ENCODE results near the gene STK11. TPM values are rescaled to one million over a fixed set of nuclear protein-coding genes. Genes with fewer than 3 reads are reported as not detected.

The STK11 gene
- total RNA-seq, 2 experiments from 2014 or later = 76.5 to 78.4 TPM

DNA sequence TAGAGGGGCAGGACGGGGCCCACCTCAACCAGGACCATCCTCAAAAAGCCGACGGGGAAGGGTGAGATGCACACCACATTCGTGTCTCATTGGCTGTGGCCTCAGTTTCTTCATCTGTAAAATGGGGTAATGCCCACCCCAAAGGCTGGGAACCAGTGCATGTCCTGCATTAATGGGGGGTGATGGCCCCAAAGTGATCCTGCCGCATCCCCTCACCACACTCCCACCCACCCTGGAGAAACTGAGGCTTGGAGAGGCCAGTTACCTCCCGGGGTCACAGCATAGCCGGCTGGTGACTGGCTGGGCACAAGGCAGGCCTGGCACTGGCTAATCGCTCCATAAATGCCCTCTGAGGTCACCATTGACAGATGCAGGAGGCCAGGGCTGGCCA, 42.2 kb downstream of the STK11 start:
- CTCF ChIA-PET (ENCODE audit: unreplicated experiment) = no interaction called here
- Histone ChIP-seq H3K4me1 (ENCODE audit: insufficient read depth, low read length, poor library complexity, severe bottlenecking) (peaks cover 51% of the 10 kb centered on the region), H3K4me2 (ENCODE audit: low read length) (peak overlapping the region; percentile 92), H2AFZ (ENCODE audit: low read length) (no peak overlapping the region), H3K4me3 (ENCODE audit: low read depth, low read length, poor library complexity, severe bottlenecking) (peak overlapping the region; percentile 74), H3K9me3 (ENCODE audit: low read length) (no peaks in the 10 kb centered on the region), H3K36me3 (ENCODE audit: insufficient read depth, low read length) (peaks cover 53% of the 10 kb centered on the region), H3K79me2 (ENCODE audit: insufficient read depth, low read depth, low read length) (peaks cover 31% of the 10 kb centered on the region; the same call in 1 of the 2 replicates), H3K27ac (ENCODE audit: low read depth, low read length, poor library complexity, severe bottlenecking) (peak overlapping the region; percentile 73), H4K20me1 (ENCODE audit: insufficient read depth, low read length) (no peaks in the 10 kb centered on the region), H3K9me2 (ENCODE audit: insufficient read depth, low read length) (no peaks in the 10 kb centered on the region)
- TF ChIP-seq EZH2phosphoT487 (IDR thresholded peaks at IDR 0.05; ENCODE audit: borderline replicate concordance, low read depth, low read length) = no peak
- TF ChIP-seq, protein P1, sequence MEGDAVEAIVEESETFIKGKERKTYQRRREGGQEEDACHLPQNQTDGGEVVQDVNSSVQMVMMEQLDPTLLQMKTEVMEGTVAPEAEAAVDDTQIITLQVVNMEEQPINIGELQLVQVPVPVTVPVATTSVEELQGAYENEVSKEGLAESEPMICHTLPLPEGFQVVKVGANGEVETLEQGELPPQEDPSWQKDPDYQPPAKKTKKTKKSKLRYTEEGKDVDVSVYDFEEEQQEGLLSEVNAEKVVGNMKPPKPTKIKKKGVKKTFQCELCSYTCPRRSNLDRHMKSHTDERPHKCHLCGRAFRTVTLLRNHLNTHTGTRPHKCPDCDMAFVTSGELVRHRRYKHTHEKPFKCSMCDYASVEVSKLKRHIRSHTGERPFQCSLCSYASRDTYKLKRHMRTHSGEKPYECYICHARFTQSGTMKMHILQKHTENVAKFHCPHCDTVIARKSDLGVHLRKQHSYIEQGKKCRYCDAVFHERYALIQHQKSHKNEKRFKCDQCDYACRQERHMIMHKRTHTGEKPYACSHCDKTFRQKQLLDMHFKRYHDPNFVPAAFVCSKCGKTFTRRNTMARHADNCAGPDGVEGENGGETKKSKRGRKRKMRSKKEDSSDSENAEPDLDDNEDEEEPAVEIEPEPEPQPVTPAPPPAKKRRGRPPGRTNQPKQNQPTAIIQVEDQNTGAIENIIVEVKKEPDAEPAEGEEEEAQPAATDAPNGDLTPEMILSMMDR (conservative IDR thresholded peaks at IDR 0.05; ENCODE audit: low read length) = no peak
- DNase-seq (ENCODE audit: low spot score) = no peak
- intact Hi-C loops (cut with micrococcal nuclease; ENCODE audit: unreplicated experiment) = no loop called here
- no TSS peak for BruUV-seq (replicated peaks)
- POLR2A ChIA-PET = no interaction called here

DNA sequence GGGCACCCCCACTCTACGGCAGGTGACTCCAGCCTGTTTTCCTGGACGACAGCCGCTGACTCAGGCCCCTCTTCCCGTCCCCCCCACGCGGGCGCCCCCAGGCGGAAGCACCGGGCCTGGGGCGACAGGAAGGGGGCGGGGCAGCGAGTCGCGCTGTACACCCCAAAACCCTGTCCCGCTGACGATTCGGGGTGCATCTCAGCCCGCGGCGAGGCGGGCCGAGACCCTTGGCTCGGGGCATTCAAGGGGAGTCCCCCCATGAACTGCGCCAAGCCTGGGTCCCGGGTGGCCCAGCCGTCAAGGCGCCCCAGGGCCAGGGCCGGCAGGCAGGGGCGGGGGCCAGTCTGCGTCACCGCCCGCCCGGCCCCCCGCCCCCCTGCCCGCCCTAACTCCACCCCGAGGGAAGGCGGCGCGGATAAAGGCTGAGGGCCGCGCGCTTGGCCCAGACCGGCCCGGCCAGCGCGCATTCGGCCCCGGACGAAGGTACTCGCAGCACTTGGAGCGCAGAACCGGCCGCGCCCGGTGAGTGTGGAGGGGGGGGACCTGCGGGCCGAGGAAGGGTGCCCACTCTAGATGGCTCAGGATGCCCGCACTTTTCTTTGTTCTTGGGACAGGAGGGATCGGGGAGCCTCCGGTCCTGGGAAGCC, 42.7 kb downstream of the STK11 start, which contains the start of gene MIDN:
Gene MIDN, plus strand, starts transcription at position 445 of the 647 bp plus-strand sequence. CDS start 1,714 bp downstream, outside the sequence.
- CTCF ChIA-PET (ENCODE audit: unreplicated experiment) = no interaction called here
- Histone ChIP-seq H4K20me1 (ENCODE audit: insufficient read depth, low read length) (0 out of 2 replicates have a peak, but pooled peaks cover 1% of the 10 kb centered on the region), H3K4me3 (ENCODE audit: low read depth, low read length, poor library complexity, severe bottlenecking) (peak within 1 kb of the TSS; percentile 74), H3K9me3 (ENCODE audit: low read length) (no peaks in the 10 kb centered on the region), H2AFZ (ENCODE audit: low read length) (no peak within 1 kb of the TSS), H3K36me3 (ENCODE audit: insufficient read depth, low read length) (peaks cover 54% of the 10 kb centered on the region), H3K9me2 (ENCODE audit: insufficient read depth, low read length) (no peaks in the 10 kb centered on the region), H3K4me1 (ENCODE audit: insufficient read depth, low read length, poor library complexity, severe bottlenecking) (peaks cover 51% of the 10 kb centered on the region), H3K27ac (ENCODE audit: low read depth, low read length, poor library complexity, severe bottlenecking) (peak within 1 kb of the TSS; percentile 73), H3K79me2 (ENCODE audit: insufficient read depth, low read depth, low read length) (peaks cover 31% of the 10 kb centered on the region; the same call in 1 of the 2 replicates), H3K4me2 (ENCODE audit: low read length) (peak within 1 kb of the TSS; percentile 92)
- POLR2A ChIA-PET = no interaction called here
- peak; percentile 72 for DNase-seq (ENCODE audit: low spot score)
- intact Hi-C loops (cut with micrococcal nuclease; ENCODE audit: unreplicated experiment) = no loop called here
- no peak for TF ChIP-seq EZH2phosphoT487 (IDR thresholded peaks at IDR 0.05; ENCODE audit: borderline replicate concordance, low read depth, low read length)
- TF ChIP-seq, protein P1 (conservative IDR thresholded peaks at IDR 0.05; ENCODE audit: low read length) = peak; percentile 70
- no TSS peak for BruUV-seq (replicated peaks)

DNA sequence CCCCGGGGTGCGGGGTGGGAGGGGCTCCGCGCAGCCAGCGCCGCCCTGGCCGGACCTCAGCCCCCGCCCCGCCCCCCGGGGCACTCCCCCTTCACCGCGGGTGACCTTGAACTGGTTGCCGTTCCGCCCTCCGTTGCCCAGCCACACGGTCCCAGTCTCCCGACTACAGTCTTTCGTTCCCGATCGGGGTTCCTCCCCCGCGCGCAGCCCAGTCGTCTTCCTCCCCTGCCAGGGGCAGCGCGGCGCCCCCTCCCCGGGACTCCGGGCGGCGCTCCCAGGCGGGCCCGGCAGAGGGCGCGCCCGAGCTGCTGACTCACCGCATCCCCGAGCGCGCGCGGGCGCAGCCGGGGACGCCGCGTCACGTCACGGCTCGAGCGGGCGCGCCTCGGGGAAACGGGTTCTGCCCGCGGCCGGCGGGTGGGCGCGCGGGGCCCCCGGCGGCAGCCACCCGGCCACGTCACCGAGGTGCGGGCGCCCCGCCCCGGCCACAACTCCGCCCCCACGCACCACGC, 43.3 kb downstream of the STK11 start:
- DNase-seq (ENCODE audit: low spot score) = peak; percentile 82
- ChIA-PET POLR2A (no interaction called here), CTCF (ENCODE audit: unreplicated experiment) (no interaction called here)
- peak overlapping the region; percentile 73 for H3K27ac ChIP-seq (ENCODE audit: low read depth, low read length, poor library complexity, severe bottlenecking)
- no peaks in the 10 kb centered on the region for H3K9me3 ChIP-seq (ENCODE audit: low read length)
- TF ChIP-seq, protein P1 (conservative IDR thresholded peaks at IDR 0.05; ENCODE audit: low read length) = peak; percentile 78
- TF ChIP-seq EZH2phosphoT487 (IDR thresholded peaks at IDR 0.05; ENCODE audit: borderline replicate concordance, low read depth, low read length) = no peak
- no peaks in the 10 kb centered on the region for H3K9me2 ChIP-seq (ENCODE audit: insufficient read depth, low read length)
- H4K20me1 ChIP-seq (ENCODE audit: insufficient read depth, low read length) = 0 out of 2 replicates have a peak, but pooled peaks cover 7% of the 10 kb centered on the region
- H3K4me2 ChIP-seq (ENCODE audit: low read length) = peak overlapping the region; percentile 92
- H3K4me1 ChIP-seq (ENCODE audit: insufficient read depth, low read length, poor library complexity, severe bottlenecking) = peaks cover 51% of the 10 kb centered on the region
- H3K36me3 ChIP-seq (ENCODE audit: insufficient read depth, low read length) = peaks cover 54% of the 10 kb centered on the region
- intact Hi-C loops (cut with micrococcal nuclease; ENCODE audit: unreplicated experiment) = loop anchor here (1.0 kb wide), 1 partner anchor 17 kb away; no protein-coding TSS in a partner anchor
- BruUV-seq (replicated peaks) = no TSS peak
- H2AFZ ChIP-seq (ENCODE audit: low read length) = no peak overlapping the region
- peaks cover 36% of the 10 kb centered on the region; the same call in 1 of the 2 replicates for H3K79me2 ChIP-seq (ENCODE audit: insufficient read depth, low read depth, low read length)
- peak overlapping the region; percentile 74 for H3K4me3 ChIP-seq (ENCODE audit: low read depth, low read length, poor library complexity, severe bottlenecking)
